Hepatocyte (in vitro differentiated cells): ENCODE data around the gene BCAS3.

ENCODE experiments used
- EZH2 ChIP-seq: fragments of 200-600 bp; sonication (generic); IDR thresholded peaks from 2 replicates; pipeline ENCODE4 v1.6.1; 2016; ENCODE audit warnings: antibody characterized with exemption, mild to moderate bottlenecking, borderline replicate concordance
- EZH2phosphoT487 ChIP-seq: fragments of 200-600 bp; sonication (generic); IDR thresholded peaks from one replicate; pipeline ENCODE4 v1.6.1; 2018; ENCODE audit warnings: antibody characterized with exemption, mild to moderate bottlenecking, low read depth, moderate library complexity; ENCODE audit not compliant: unreplicated experiment, severe bottlenecking
- TF ChIP-seq, protein P1 (sequence below): fragments of 200-600 bp; sonication (generic); IDR thresholded peaks from 2 replicates; pipeline ENCODE4 v1.5.1; 2016; ENCODE audit warnings: antibody characterized with exemption, mild to moderate bottlenecking; ENCODE audit not compliant: poor library complexity

DNA sequence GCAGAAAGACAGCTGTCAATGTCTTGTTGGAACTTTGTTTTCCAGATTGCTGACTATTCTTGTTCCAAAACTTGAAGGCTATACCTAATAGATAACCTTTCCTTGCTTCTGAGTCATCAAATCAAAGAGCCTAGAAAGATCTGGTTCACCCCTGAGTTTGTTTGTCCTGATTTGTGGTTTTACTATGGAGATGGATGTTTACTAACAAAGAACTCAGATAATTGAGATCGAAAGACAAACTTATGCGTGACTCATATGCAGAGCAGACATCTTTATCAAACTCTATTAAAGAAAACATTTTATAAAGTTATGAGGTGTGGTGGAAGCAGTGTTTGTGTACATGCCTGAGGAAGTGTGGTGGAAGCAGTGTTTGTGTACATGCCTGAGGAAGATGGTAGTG lies 410.9 kb downstream of the BCAS3 start:
- TF ChIP-seq, protein P1, sequence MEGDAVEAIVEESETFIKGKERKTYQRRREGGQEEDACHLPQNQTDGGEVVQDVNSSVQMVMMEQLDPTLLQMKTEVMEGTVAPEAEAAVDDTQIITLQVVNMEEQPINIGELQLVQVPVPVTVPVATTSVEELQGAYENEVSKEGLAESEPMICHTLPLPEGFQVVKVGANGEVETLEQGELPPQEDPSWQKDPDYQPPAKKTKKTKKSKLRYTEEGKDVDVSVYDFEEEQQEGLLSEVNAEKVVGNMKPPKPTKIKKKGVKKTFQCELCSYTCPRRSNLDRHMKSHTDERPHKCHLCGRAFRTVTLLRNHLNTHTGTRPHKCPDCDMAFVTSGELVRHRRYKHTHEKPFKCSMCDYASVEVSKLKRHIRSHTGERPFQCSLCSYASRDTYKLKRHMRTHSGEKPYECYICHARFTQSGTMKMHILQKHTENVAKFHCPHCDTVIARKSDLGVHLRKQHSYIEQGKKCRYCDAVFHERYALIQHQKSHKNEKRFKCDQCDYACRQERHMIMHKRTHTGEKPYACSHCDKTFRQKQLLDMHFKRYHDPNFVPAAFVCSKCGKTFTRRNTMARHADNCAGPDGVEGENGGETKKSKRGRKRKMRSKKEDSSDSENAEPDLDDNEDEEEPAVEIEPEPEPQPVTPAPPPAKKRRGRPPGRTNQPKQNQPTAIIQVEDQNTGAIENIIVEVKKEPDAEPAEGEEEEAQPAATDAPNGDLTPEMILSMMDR: no peak
- TF ChIP-seq EZH2phosphoT487 (no peak), EZH2 (no peak)
